Mesothelial cell of epicardium (in vitro differentiated cells): ENCODE results near the gene YES1. TPM values are rescaled to one million over a fixed set of nuclear protein-coding genes. Genes with fewer than 3 reads are reported as not detected.

Source experiments
- DNase-seq, 2 experiments: peaks; one replicate each; pipeline ENCODE4 v3.0.0; 2021; ENCODE audit warnings: low spot score in 2 of 2; ENCODE audit not compliant: unreplicated experiment in 2 of 2
- H3K27ac Mint-ChIP-seq: 2 replicates; pipeline ENCODE4 v1.8.0; 2021; ENCODE audit warnings: mixed read lengths
- H3K27me3 Mint-ChIP-seq: 2 replicates; pipeline ENCODE4 v1.8.0; 2021; ENCODE audit warnings: low read depth, mixed read lengths
- H3K36me3 Mint-ChIP-seq: 2 replicates; pipeline ENCODE4 v1.8.0; 2021; ENCODE audit warnings: mixed read lengths
- H3K4me1 Mint-ChIP-seq: 2 replicates; pipeline ENCODE4 v1.8.0; 2021; ENCODE audit warnings: mixed read lengths
- H3K4me3 Mint-ChIP-seq: 2 replicates; pipeline ENCODE4 v1.8.0; 2021; ENCODE audit warnings: mild to moderate bottlenecking, moderate library complexity, mixed read lengths
- H3K9me3 Mint-ChIP-seq: 2 replicates; pipeline ENCODE4 v1.8.0; 2021; ENCODE audit warnings: mixed read lengths
- CTCF ChIP-seq: fragments of 200-600 bp; sonication (generic); IDR thresholded peaks from one replicate; pipeline ENCODE4 v1.5.0; 2021; ENCODE audit warnings: antibody characterized with exemption; ENCODE audit not compliant: unreplicated experiment
- total RNA-seq: library from RNA; stranded (reverse); gene quantifications from 3 replicates; pipeline ENCODE4 v1.2.1, GENCODE V29; 2021

The YES1 gene
- total RNA-seq, 1 donor from 2014 or later, result 47.5 TPM

GRCh38 chr18:678482-679182 is 133.4 kb downstream of the YES1 start:
- no peaks in the 10 kb centered on the region for H3K9me3 Mint-ChIP-seq
- H3K4me3 Mint-ChIP-seq, result no peak overlapping the region
- DNase-seq, result no peak
- no peaks in the 10 kb centered on the region for H3K27me3 Mint-ChIP-seq
- H3K36me3 Mint-ChIP-seq, result peaks cover 20% of the 10 kb centered on the region
- no peaks in the 10 kb centered on the region for H3K4me1 Mint-ChIP-seq
- no peak overlapping the region for H3K27ac Mint-ChIP-seq
- no peak for TF ChIP-seq CTCF

- Mint-ChIP-seq H3K36me3 (peaks cover 20% of the 10 kb centered on the region), H3K27ac (no peak overlapping the region), H3K27me3 (no peaks in the 10 kb centered on the region), H3K4me3 (no peak overlapping the region), H3K4me1 (no peaks in the 10 kb centered on the region), H3K9me3 (no peaks in the 10 kb centered on the region)
- DNase-seq, result no peak
- no peak for TF ChIP-seq CTCF
Observed at GRCh38 chr18:677951-678381, 134.1 kb downstream of the YES1 start.

GRCh38 chr18:677145-677544 is 134.9 kb downstream of the YES1 start:
- no peak overlapping the region for H3K27ac Mint-ChIP-seq
- no peaks in the 10 kb centered on the region for H3K9me3 Mint-ChIP-seq
- H3K4me3 Mint-ChIP-seq, result no peak overlapping the region
- no peaks in the 10 kb centered on the region for H3K4me1 Mint-ChIP-seq
- H3K36me3 Mint-ChIP-seq, result peaks cover 24% of the 10 kb centered on the region
- no peak for TF ChIP-seq CTCF
- no peak for DNase-seq
- no peaks in the 10 kb centered on the region for H3K27me3 Mint-ChIP-seq

- Mint-ChIP-seq H3K9me3 (no peaks in the 10 kb centered on the region), H3K27ac (no peak overlapping the region), H3K4me1 (no peaks in the 10 kb centered on the region), H3K27me3 (no peaks in the 10 kb centered on the region), H3K4me3 (no peak overlapping the region), H3K36me3 (peaks cover 20% of the 10 kb centered on the region)
- DNase-seq, result no peak
- no peak for TF ChIP-seq CTCF
Observed at GRCh38 chr18:676736-677135, 135.3 kb downstream of the YES1 start.

GRCh38 chr18:676069-676468 is 136.0 kb downstream of the YES1 start:
- Mint-ChIP-seq H3K36me3 (peaks cover 23% of the 10 kb centered on the region), H3K27ac (no peak overlapping the region)

More at GRCh38 chr18:676069-676468, 136.0 kb downstream of the YES1 start:
- DNase-seq, result no peak
- TF ChIP-seq CTCF, result no peak
- H3K27me3 Mint-ChIP-seq, result no peaks in the 10 kb centered on the region
- H3K4me1 Mint-ChIP-seq, result no peaks in the 10 kb centered on the region
- no peak overlapping the region for H3K4me3 Mint-ChIP-seq
- no peaks in the 10 kb centered on the region for H3K9me3 Mint-ChIP-seq
